ENCODE results near the gene FAM98C.

The FAM98C gene

DNA sequence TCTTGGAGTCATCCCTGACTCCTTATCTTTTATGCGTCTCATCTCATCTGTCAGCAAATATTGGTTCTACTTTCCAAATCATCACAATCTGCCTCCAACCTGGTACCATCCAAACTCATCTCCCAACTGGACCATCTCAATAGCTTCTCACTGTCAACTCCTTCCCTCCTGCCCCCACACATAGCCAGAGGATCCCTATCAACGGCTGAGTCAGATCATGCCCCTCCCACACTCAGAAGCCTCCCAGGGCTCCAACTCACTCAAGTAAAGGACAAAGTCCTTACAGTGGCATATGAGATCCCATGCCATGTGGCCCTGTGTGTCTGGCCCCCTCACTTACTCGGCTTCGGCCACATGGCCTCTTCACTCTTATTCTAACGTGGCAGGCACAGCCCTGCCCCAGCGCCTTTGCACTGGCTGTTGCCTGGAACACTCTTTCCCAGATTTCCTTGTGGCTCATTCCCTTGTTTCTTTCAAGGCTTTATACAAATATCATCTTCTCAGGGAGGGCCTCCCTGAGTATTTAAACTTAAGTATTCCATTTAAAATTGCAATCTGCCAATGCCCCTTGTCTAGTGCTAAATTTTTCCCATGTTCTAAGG lies 10.1 kb upstream of the FAM98C start:
- TF ChIP-seq POLR2AphosphoS5 (IDR thresholded peaks at IDR 0.05; ENCODE audit: low read depth, low read length) (no peak), SIN3A (IDR thresholded peaks at IDR 0.05; ENCODE audit: borderline replicate concordance, insufficient read depth, low read length) (no peak), FOXP2 (optimal IDR thresholded peaks at IDR 0.05; ENCODE audit: borderline replicate concordance, extremely low read depth, extremely low read length, insufficient read depth) (no peak), TAF1 (IDR thresholded peaks at IDR 0.05; ENCODE audit: borderline replicate concordance, insufficient read depth, low read length) (no peak)
- TF ChIP-seq, protein P1, sequence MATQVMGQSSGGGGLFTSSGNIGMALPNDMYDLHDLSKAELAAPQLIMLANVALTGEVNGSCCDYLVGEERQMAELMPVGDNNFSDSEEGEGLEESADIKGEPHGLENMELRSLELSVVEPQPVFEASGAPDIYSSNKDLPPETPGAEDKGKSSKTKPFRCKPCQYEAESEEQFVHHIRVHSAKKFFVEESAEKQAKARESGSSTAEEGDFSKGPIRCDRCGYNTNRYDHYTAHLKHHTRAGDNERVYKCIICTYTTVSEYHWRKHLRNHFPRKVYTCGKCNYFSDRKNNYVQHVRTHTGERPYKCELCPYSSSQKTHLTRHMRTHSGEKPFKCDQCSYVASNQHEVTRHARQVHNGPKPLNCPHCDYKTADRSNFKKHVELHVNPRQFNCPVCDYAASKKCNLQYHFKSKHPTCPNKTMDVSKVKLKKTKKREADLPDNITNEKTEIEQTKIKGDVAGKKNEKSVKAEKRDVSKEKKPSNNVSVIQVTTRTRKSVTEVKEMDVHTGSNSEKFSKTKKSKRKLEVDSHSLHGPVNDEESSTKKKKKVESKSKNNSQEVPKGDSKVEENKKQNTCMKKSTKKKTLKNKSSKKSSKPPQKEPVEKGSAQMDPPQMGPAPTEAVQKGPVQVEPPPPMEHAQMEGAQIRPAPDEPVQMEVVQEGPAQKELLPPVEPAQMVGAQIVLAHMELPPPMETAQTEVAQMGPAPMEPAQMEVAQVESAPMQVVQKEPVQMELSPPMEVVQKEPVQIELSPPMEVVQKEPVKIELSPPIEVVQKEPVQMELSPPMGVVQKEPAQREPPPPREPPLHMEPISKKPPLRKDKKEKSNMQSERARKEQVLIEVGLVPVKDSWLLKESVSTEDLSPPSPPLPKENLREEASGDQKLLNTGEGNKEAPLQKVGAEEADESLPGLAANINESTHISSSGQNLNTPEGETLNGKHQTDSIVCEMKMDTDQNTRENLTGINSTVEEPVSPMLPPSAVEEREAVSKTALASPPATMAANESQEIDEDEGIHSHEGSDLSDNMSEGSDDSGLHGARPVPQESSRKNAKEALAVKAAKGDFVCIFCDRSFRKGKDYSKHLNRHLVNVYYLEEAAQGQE (IDR thresholded peaks at IDR 0.05; ENCODE audit: insufficient read depth in 1 of 2, low read depth in 2 of 2, low read length in 2 of 2): no peak

DNA sequence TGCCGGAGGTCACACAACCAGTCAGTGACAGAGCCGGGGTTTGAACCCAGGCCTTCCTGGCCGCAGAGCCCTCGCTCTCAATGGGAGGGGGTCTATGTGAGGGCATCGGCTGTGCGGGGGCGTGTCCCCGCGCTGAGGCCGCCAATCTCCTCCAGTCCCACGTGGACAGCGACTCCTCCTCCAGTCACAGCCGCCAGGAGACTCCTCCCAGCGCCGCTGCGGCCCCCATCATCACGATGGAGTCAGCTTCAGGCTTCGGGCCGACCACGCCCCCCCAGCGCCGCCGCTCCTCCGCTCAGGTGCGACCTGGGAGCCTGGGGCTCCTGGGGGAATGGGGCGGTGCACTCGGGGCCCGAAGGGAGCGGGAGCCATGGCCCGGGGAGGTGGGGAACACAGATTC lies 8.4 kb upstream of the FAM98C start:
- TF ChIP-seq TAF1 (IDR thresholded peaks at IDR 0.05; ENCODE audit: borderline replicate concordance, insufficient read depth, low read length): no peak
- TF ChIP-seq, protein P1 (IDR thresholded peaks at IDR 0.05; ENCODE audit: insufficient read depth in 1 of 2, low read depth in 2 of 2, low read length in 2 of 2): no peak
- TF ChIP-seq SIN3A (IDR thresholded peaks at IDR 0.05; ENCODE audit: borderline replicate concordance, insufficient read depth, low read length): no peak
- no peak for TF ChIP-seq FOXP2 (optimal IDR thresholded peaks at IDR 0.05; ENCODE audit: borderline replicate concordance, extremely low read depth, extremely low read length, insufficient read depth)
- no peak for TF ChIP-seq POLR2AphosphoS5 (IDR thresholded peaks at IDR 0.05; ENCODE audit: low read depth, low read length)

DNA sequence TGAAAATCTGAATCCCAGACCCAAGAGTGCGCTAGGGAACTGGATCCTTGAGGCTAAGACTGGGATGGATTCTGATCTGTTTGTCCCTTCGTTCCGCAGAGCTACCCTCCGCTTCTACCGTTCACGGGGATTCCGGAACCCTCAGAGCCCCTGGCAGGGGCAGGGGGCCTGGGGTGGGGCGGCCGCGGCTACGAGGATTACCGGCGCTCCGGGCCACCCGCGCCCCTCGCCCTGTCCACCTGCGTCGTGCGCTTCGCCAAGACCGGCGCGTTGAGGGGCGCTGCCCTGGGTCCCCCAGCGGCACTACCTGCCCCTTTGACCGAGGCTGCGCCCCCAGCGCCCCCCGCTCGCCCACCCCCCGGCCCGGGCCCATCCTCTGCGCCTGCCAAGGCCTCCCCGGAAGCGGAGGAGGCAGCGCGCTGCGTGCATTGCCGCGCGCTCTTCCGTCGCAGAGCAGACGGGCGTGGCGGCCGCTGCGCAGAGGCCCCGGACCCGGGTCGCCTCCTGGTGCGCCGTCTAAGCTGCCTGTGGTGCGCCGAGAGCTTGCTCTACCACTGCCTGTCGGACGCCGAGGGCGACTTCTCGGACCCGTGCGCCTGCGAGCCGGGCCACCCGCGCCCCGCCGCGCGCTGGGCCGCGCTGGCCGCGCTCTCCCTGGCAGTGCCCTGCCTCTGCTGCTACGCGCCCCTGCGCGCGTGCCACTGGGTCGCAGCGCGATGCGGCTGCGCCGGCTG lies 7.3 kb upstream of the FAM98C start:
- no peak for TF ChIP-seq POLR2AphosphoS5 (IDR thresholded peaks at IDR 0.05; ENCODE audit: low read depth, low read length)

DNA sequence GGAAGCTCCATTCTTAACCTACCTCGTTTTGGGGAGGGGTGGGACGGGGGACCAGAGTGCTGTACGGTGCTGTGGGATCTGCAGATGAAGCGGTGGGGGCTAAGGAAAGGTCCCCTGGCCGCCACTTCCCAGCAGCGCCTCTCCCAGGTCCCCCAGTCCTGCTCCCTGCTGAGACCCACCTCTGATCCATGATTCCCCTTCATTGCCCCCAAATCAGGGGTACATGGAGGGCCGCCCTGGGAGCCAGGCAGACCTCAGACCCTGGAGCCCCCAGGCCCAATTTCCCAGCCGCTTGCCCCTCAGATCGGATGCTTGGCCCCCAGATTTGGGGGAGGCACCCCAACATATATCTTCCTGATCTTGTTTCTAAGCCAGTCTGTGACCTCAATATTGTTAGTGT lies 3.8 kb upstream of the FAM98C start:
- TF ChIP-seq SIN3A (IDR thresholded peaks at IDR 0.05; ENCODE audit: borderline replicate concordance, insufficient read depth, low read length): peak; percentile 49; the same call in 1 of the 2 replicates
- TF ChIP-seq, protein P1 (IDR thresholded peaks at IDR 0.05; ENCODE audit: insufficient read depth in 1 of 2, low read depth in 2 of 2, low read length in 2 of 2): no peak
- TF ChIP-seq POLR2AphosphoS5 (IDR thresholded peaks at IDR 0.05; ENCODE audit: low read depth, low read length): peak; percentile 50; the same call in 1 of the 2 replicates
- TF ChIP-seq FOXP2 (optimal IDR thresholded peaks at IDR 0.05; ENCODE audit: borderline replicate concordance, extremely low read depth, extremely low read length, insufficient read depth): no peak

DNA sequence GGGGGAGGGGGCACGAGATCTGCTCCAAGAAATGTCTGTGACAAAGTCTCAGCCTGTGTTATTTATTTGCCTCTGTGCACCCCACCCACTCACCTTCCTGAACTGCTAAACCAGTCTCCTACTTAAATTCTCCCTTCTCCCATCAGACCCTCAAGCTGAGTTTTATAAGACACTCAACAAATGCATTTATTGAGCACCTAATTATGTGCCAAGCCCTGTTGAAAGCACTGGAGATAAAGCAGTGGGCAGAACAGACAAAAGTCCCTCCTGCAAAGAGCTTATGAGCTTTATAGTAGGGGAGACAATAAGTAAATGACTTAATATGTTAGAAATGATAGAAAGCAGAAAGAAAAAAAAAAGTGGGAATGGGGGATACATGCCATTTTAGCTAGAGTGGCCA lies 3.4 kb upstream of the FAM98C start:
- TF ChIP-seq, protein P1 (IDR thresholded peaks at IDR 0.05; ENCODE audit: insufficient read depth in 1 of 2, low read depth in 2 of 2, low read length in 2 of 2): no peak
- TF ChIP-seq POLR2AphosphoS5 (IDR thresholded peaks at IDR 0.05; ENCODE audit: low read depth, low read length): peak; percentile 54; the same call in 1 of the 2 replicates
